Right lobe of liver (tissue), 6 donors: ENCODE results near the gene SETD5. TPM values are rescaled to one million over a fixed set of nuclear protein-coding genes. Genes with fewer than 3 reads are reported as not detected.

ENCODE experiments used
- ATAC-seq, 4 donors: fragments of 200-7000 bp; cut with Tn5 transposase; one replicate each; pipeline ENCODE4 v1.9.1; 2020; ENCODE audit warnings: mild to moderate bottlenecking in 4 of 4, moderate library complexity in 4 of 4
- DNase-seq, 3 donors: peaks; one replicate each; pipeline ENCODE4 v3.0.0-alpha.2; 2020
- H3K27ac ChIP-seq, 3 donors: fragments of 200-600 bp; one replicate each; pipeline ENCODE4 v1.8.0; 2022
- H3K27me3 ChIP-seq, 2 donors: fragments of 200-600 bp; one replicate each; pipeline ENCODE4 v1.8.0; 2022
- H3K36me3 ChIP-seq, 4 donors: fragments of 200-600 bp; sonication (generic) in 1 of 4; one replicate each; pipeline versions ENCODE4 v1.5.1 to v1.8.0; 2017 to 2022; ENCODE audit warnings: control low read depth in 1 of 4
- H3K4me1 ChIP-seq, 4 donors: fragments of 200-600 bp; sonication (generic) in 1 of 4; one replicate each; pipeline versions ENCODE4 v1.5.1 to v1.8.0; 2017 to 2022; ENCODE audit warnings: control low read depth in 1 of 4
- H3K4me3 ChIP-seq, 3 donors: fragments of 200-600 bp; one replicate each; pipeline ENCODE4 v1.8.0; 2022
- H3K9me3 ChIP-seq, 4 donors: fragments of 200-600 bp; sonication (generic) in 1 of 4; one replicate each; pipeline versions ENCODE4 v1.5.1 to v1.8.0; 2017 to 2022; ENCODE audit warnings: control low read depth in 1 of 4
- CTCF ChIP-seq, 4 donors: fragments of 200-600 bp in 3 of 4; fragments of 450-650 bp in 1 of 4; IDR thresholded peaks; one replicate each; pipeline versions ENCODE4 v1.5.1 to v1.8.0; 2016 to 2022; ENCODE audit warnings: antibody characterized with exemption in 4 of 4, mild to moderate bottlenecking in 2 of 4
- POLR2A ChIP-seq: fragments of 450-650 bp; IDR thresholded peaks from one replicate; pipeline ENCODE4 v1.6.1; 2017; ENCODE audit warnings: antibody characterized with exemption, mild to moderate bottlenecking
- WGBS: methylation state at CpG from one replicate; pipeline ENCODE4 v1.1.6; 2018; ENCODE audit warnings: low coverage, low lambda C conversion rate; ENCODE audit not compliant: insufficient coverage; ENCODE audit errors: missing lambda C conversion rate; 5-methylcytosine and 5-hydroxymethylcytosine counted together
- intact Hi-C, 2 donors: fragments of 100-400 bp; cut with DNase I; formaldehyde crosslinking; loops; one replicate each; pipeline versions ENCODE4 v1.11.2 to v1.14.1; 2022
- total RNA-seq, 6 experiments: library from RNA; depleted of rRNA in 2 of 6; stranded (reverse); fragments of >200 nt in 2 of 6; fragmentation: NEBNext Ultra II Directional in 3 of 6; extraction: Animal tissue kit (Norgen Biotek cat#: 25700) in 3 of 6; gene quantifications; one replicate each; pipeline versions ENCODE4 v1.1.0 to v1.2.4, GENCODE V29; 2016 to 2023
- donor health status: DM: no; HTN: yes; CAD: no.
- donor health status: DM: no; HTN: no; CAD: no.
- donor health status: DM: no; HTN: no; CAD: no.
- donor health status: DM: no; HTN: yes; CAD: no.
- donor health status: DM: no; HTN: yes; CAD: no.

Gene SETD5
- total RNA-seq, 6 experiments from 2014 or later, result 38.7 to 71.4 (median 52.3) TPM

DNA sequence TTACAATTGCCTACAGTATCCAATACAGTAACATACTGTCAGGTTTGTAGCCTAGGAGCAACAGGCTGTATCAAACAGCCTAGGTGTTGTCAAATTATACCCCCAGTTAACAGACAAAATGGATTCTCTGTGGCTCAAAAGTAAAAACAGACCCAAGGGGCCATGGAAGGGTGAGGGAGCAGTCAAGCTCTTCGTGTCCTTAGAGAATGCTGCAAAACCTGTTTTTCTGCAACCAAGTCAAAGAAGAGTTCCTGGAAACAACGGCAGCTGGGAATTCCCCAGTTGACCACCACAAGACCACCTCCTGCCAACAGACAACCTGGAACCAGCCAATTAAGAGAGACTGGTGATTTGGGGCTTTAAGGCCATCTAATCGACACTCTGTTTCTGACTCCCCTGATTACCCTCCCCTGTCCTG is 45.7 kb upstream of the SETD5 start:
- Histone ChIP-seq H3K27ac (no peak overlapping the region), H3K4me1 (peaks cover 0 to 31% (median 7%) of the 10 kb centered on the region in 4 donors), H3K9me3 (no peaks in the 10 kb centered on the region), H3K36me3 (no peaks in the 10 kb centered on the region), H3K27me3 (no peaks in the 10 kb centered on the region), H3K4me3 (no peak overlapping the region)
- intact Hi-C loops, result no loop called here
- WGBS, result no CpG with 5 or more reads among the region's 3 CpGs
- ATAC-seq (no peak), DNase-seq (no peak)
- TF ChIP-seq POLR2A, result no peak
- no peak for TF ChIP-seq CTCF (IDR thresholded peaks at IDR 0.05)

GRCh38 chr3:9352917-9353752 is 44.3 kb upstream of the SETD5 start:
- intact Hi-C loops, result no loop called here
- no peaks in the 10 kb centered on the region for H3K27me3 ChIP-seq
- H3K4me3 ChIP-seq, result no peak overlapping the region

GRCh38 chr3:9361691-9362388 is 35.6 kb upstream of the SETD5 start:
- TF ChIP-seq CTCF (IDR thresholded peaks at IDR 0.05) (no peak), POLR2A (no peak)
- H3K36me3 ChIP-seq, result peaks cover 0 to 18% (median 7%) of the 10 kb centered on the region in 4 donors
- H3K4me3 ChIP-seq, result peak overlapping the region; percentile 56 to 85 (median 75)
- H3K27ac ChIP-seq, result peak overlapping the region in 1 of 3 donors; percentile 61
- ATAC-seq (no peak), DNase-seq (no peak)
- WGBS, result 86% methylated on average over 4 of the region's 5 CpGs
- peaks cover 0 to 6% (median 0%) of the 10 kb centered on the region in 4 donors for H3K4me1 ChIP-seq
- intact Hi-C loops, result no loop called here
- H3K9me3 ChIP-seq, result no peaks in the 10 kb centered on the region
- H3K27me3 ChIP-seq, result no peaks in the 10 kb centered on the region

More at GRCh38 chr3:9352917-9353752, 44.3 kb upstream of the SETD5 start:
- 7% methylated on average over 7 of the region's 7 CpGs for WGBS
- Histone ChIP-seq H3K36me3 (no peaks in the 10 kb centered on the region), H3K9me3 (no peaks in the 10 kb centered on the region), H3K27ac (peak overlapping the region; percentile 27 to 58 (median 40)), H3K4me1 (peaks cover 0 to 31% (median 7%) of the 10 kb centered on the region in 4 donors)
- peak; percentile 49 to 68 (median 61) for DNase-seq
- TF ChIP-seq CTCF (IDR thresholded peaks at IDR 0.05) (peak; percentile 89 to 93 (median 92)), POLR2A (no peak)
- peak; percentile 89 to 96 (median 94) for ATAC-seq

- Histone ChIP-seq H3K27me3 (no peaks in the 10 kb centered on the region), H3K4me3 (peak within 1 kb of the TSS; percentile 56 to 85 (median 75)), H3K9me3 (no peaks in the 10 kb centered on the region), H3K4me1 (peaks cover 0 to 6% (median 0%) of the 10 kb centered on the region in 4 donors), H3K27ac (peak within 1 kb of the TSS; percentile 61 to 73 (median 68)), H3K36me3 (peaks cover 0 to 25% (median 8%) of the 10 kb centered on the region in 4 donors)
- DNase-seq (peak; percentile 93 to 95 (median 95)), ATAC-seq (peak; percentile 98 to 99 (median 98))
- TF ChIP-seq POLR2A (peak; percentile 79), CTCF (IDR thresholded peaks at IDR 0.05) (peak in 1 of 4 donors; percentile 7)
- intact Hi-C loops, result no loop called here
- WGBS, result under 1% methylated on average over 16 of the region's 46 CpGs
These were observed 34.5 kb upstream of the SETD5 start, which contains the start of gene THUMPD3 for GRCh38 chr3:9362731-9363530. TSS of gene THUMPD3 (plus strand) at chr3:9363054. CDS start at chr3:9365069, 2,015 bp downstream.
